Right lobe of liver (tissue), 6 donors: ENCODE data around the gene TPSAB1. TPM values are rescaled to one million over a fixed set of nuclear protein-coding genes. Genes with fewer than 3 reads are reported as not detected.
A peak's percentile ranks its signal among the peaks of the same experiment; 100 is the strongest.
"Not testable (repeated sequence)": the region's sequence is repeated elsewhere in the genome, so short reads cannot be mapped to it uniquely, and the experiment has no call there.

Experiments
- ATAC-seq, 4 donors: fragments of 200-7000 bp; cut with Tn5 transposase; one replicate each; pipeline ENCODE4 v1.9.1; 2020; ENCODE audit warnings: mild to moderate bottlenecking in 4 of 4, moderate library complexity in 4 of 4
- DNase-seq, 3 donors: peaks; one replicate each; pipeline ENCODE4 v3.0.0-alpha.2; 2020
- H3K27ac ChIP-seq, 3 donors: fragments of 200-600 bp; one replicate each; pipeline ENCODE4 v1.8.0; 2022
- H3K27me3 ChIP-seq, 2 donors: fragments of 200-600 bp; one replicate each; pipeline ENCODE4 v1.8.0; 2022
- H3K36me3 ChIP-seq, 4 donors: fragments of 200-600 bp; sonication (generic) in 1 of 4; one replicate each; pipeline versions ENCODE4 v1.5.1 to v1.8.0; 2017 to 2022; ENCODE audit warnings: control low read depth in 1 of 4
- H3K4me1 ChIP-seq, 4 donors: fragments of 200-600 bp; sonication (generic) in 1 of 4; one replicate each; pipeline versions ENCODE4 v1.5.1 to v1.8.0; 2017 to 2022; ENCODE audit warnings: control low read depth in 1 of 4
- H3K4me3 ChIP-seq, 3 donors: fragments of 200-600 bp; one replicate each; pipeline ENCODE4 v1.8.0; 2022
- H3K9me3 ChIP-seq, 4 donors: fragments of 200-600 bp; sonication (generic) in 1 of 4; one replicate each; pipeline versions ENCODE4 v1.5.1 to v1.8.0; 2017 to 2022; ENCODE audit warnings: control low read depth in 1 of 4
- CTCF ChIP-seq, 4 donors: fragments of 200-600 bp in 3 of 4; fragments of 450-650 bp in 1 of 4; IDR thresholded peaks; one replicate each; pipeline versions ENCODE4 v1.5.1 to v1.8.0; 2016 to 2022; ENCODE audit warnings: antibody characterized with exemption in 4 of 4, mild to moderate bottlenecking in 2 of 4
- POLR2A ChIP-seq: fragments of 450-650 bp; IDR thresholded peaks from one replicate; pipeline ENCODE4 v1.6.1; 2017; ENCODE audit warnings: antibody characterized with exemption, mild to moderate bottlenecking
- WGBS: methylation state at CpG from one replicate; pipeline ENCODE4 v1.1.6; 2018; ENCODE audit warnings: low coverage, low lambda C conversion rate; ENCODE audit not compliant: insufficient coverage; ENCODE audit errors: missing lambda C conversion rate; 5-methylcytosine and 5-hydroxymethylcytosine counted together
- intact Hi-C, 2 donors: fragments of 100-400 bp; cut with DNase I; formaldehyde crosslinking; loops; one replicate each; pipeline versions ENCODE4 v1.11.2 to v1.14.1; 2022
- long read RNA-seq: library from polyadenylated mRNA; unstranded; transcript quantifications from one replicate; pipeline ENCODE4 v2.0.0, GENCODE V29; 2019
- total RNA-seq, 6 experiments: library from RNA; depleted of rRNA in 2 of 6; stranded (reverse); fragments of >200 nt in 2 of 6; fragmentation: NEBNext Ultra II Directional in 3 of 6; extraction: Animal tissue kit (Norgen Biotek cat#: 25700) in 3 of 6; gene quantifications; one replicate each; pipeline versions ENCODE4 v1.1.0 to v1.2.4, GENCODE V29; 2016 to 2023
- donor health status: DM: no; HTN: yes; CAD: no.
- donor health status: DM: no; HTN: no; CAD: no.
- donor health status: DM: no; HTN: no; CAD: no.
- donor health status: DM: no; HTN: yes; CAD: no.
- donor health status: DM: no; HTN: yes; CAD: no.

Gene TPSAB1
- total RNA-seq = 1 to 10 TPM in 1 of 6 experiments, under 1 TPM in 4, not detected in 1; 0.39 to 1.1 (median 0.81) TPM
- long read RNA-seq = 0 reads

GRCh38 chr16:1240436-1240835, at the start of gene TPSAB1:
Gene TPSAB1 (plus strand): TSS chr16:1240705. CDS start chr16:1240939, 234 bp downstream.
- no CpG with 5 or more reads among the region's 12 CpGs for WGBS
- H3K27ac ChIP-seq, H3K4me3 ChIP-seq, DNase-seq, intact Hi-C loops, ATAC-seq, H3K27me3 ChIP-seq, H3K36me3 ChIP-seq, H3K9me3 ChIP-seq, H3K4me1 ChIP-seq: not testable (repeated sequence)

GRCh38 chr16:1190789-1191188, 49.7 kb upstream of the TPSAB1 start:
- intact Hi-C loops = not testable (repeated sequence)
- WGBS = 61% methylated on average over 2 of the region's 11 CpGs

GRCh38 chr16:1192384-1193073, 48.0 kb upstream of the TPSAB1 start:
- H3K4me1 ChIP-seq = peaks cover 0 to 27% (median 0%) of the 10 kb centered on the region in 4 donors
- H3K27ac ChIP-seq = peak overlapping the region in 1 of 3 donors; percentile 71
- H3K9me3 ChIP-seq = no peaks in the 10 kb centered on the region
- TF ChIP-seq CTCF (IDR thresholded peaks at IDR 0.05) (no peak), POLR2A (no peak)
- intact Hi-C loops = no loop called here
- ATAC-seq (peak in 2 of 4 donors; percentile 38 to 58), DNase-seq (no peak)
- 40% methylated on average over 1 of the region's 9 CpGs for WGBS
- no peaks in the 10 kb centered on the region for H3K36me3 ChIP-seq
- H3K4me3 ChIP-seq = no peak overlapping the region
- H3K27me3 ChIP-seq = no peaks in the 10 kb centered on the region

More at GRCh38 chr16:1190789-1191188, 49.7 kb upstream of the TPSAB1 start:
- DNase-seq, H3K9me3 ChIP-seq, H3K27ac ChIP-seq, H3K4me3 ChIP-seq, H3K36me3 ChIP-seq, H3K27me3 ChIP-seq, ATAC-seq: not testable (repeated sequence)
- peaks cover 0 to 27% (median 0%) of the 10 kb centered on the region in 4 donors for H3K4me1 ChIP-seq

- H3K27ac ChIP-seq = peak overlapping the region in 1 of 3 donors; percentile 71
- no peaks in the 10 kb centered on the region for H3K36me3 ChIP-seq
- DNase-seq (peak in 1 of 3 donors; percentile 61), ATAC-seq (peak; percentile 31 to 79 (median 56))
- H3K4me1 ChIP-seq = peaks cover 0 to 27% (median 0%) of the 10 kb centered on the region in 4 donors
- H3K9me3 ChIP-seq = no peaks in the 10 kb centered on the region
- no peaks in the 10 kb centered on the region for H3K27me3 ChIP-seq
- no peak overlapping the region for H3K4me3 ChIP-seq
- 45% methylated on average over 4 of the region's 30 CpGs for WGBS
- TF ChIP-seq CTCF (IDR thresholded peaks at IDR 0.05) (no peak), POLR2A (no peak)
- intact Hi-C loops = no loop called here
Measured at GRCh38 chr16:1193143-1193824, 47.2 kb upstream of the TPSAB1 start.

- intact Hi-C loops = no loop called here
- Histone ChIP-seq H3K4me3 (no peak overlapping the region), H3K4me1 (peaks cover 0 to 27% (median 0%) of the 10 kb centered on the region in 4 donors), H3K27ac (peak overlapping the region in 1 of 3 donors; percentile 71), H3K36me3 (no peaks in the 10 kb centered on the region), H3K27me3 (no peaks in the 10 kb centered on the region), H3K9me3 (no peaks in the 10 kb centered on the region)
- ATAC-seq (peak in 1 of 4 donors; percentile 2), DNase-seq (no peak)
- TF ChIP-seq POLR2A (no peak), CTCF (IDR thresholded peaks at IDR 0.05) (no peak)
- 39% methylated on average over 5 of the region's 29 CpGs for WGBS
Measured at GRCh38 chr16:1193825-1194581, 46.5 kb upstream of the TPSAB1 start.
